GM18951 (cell line): ENCODE results near the gene EIF5AL1.

Source experiments
- POLR2A ChIP-seq: IDR thresholded peaks from 4 replicates; pipeline ENCODE4 v1.6.1; 2011; ENCODE audit warnings: mild to moderate bottlenecking; ENCODE audit not compliant: insufficient read length, insufficient read depth; ENCODE audit errors: extremely low read depth
- in situ Hi-C: fragments of 300-500 bp; cut with MboI; formaldehyde crosslinking; loops from one replicate; pipeline ENCODE4 v1.12.0; 2022; ENCODE audit warnings: low sequenced_read_pairs, mixed read lengths, inconsistent platforms; ENCODE audit not compliant: unreplicated experiment

EIF5AL1 gene

DNA sequence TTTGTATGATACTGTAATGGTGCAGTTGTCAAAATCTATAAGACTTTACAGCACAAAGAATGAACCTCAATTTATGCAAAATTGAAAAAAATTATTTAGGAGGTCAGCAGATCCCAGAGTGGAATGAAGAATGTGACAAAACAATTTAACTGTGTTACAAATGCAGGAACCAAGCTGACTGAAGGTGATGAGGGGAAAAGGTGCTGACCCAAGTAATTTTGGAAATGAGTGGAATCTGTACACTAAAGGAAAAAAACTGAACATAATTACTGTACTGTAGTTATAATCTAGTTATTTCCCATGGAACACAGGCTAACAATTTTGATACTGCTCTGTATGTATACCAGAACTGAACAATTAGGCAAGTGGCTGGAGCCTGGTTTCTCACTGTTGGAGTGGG is 35.7 kb upstream of the EIF5AL1 start:
- in situ Hi-C loops, result no loop called here

GRCh38 chr10:79477456-79477855 is 34.9 kb upstream of the EIF5AL1 start:
- TF ChIP-seq POLR2A, result no peak
- in situ Hi-C loops, result no loop called here

More for the DNA sequence above, 35.7 kb upstream of the EIF5AL1 start:
- TF ChIP-seq POLR2A, result no peak

DNA sequence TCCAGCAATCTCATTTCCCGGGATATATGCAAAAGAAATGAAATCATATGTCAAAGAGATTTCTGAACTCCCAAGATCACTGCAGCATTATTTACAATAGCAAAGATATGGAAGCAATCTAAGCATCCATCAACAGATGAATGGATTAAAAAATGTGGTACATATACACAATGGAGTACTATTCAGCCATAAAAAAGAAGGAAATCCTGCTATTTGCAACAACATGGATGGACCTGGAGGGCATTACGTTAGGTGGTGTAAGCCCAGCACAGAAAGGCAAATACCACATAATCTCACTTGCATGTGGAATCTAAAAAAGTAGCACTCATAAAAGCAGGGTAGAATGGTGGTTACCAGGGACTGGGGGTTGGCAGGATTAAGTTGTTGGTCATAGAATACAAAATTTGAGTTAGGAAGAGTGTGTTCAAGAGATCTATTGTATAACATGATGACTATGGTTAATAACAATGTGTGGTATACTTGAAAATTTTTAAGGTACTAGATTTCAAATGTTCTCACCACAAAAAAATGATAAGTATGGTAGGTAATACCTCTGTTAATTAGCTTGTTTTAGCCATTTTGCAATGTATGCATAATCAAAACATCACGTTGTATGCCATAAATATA is 32.9 kb upstream of the EIF5AL1 start:
- in situ Hi-C loops, result no loop called here
- no peak for TF ChIP-seq POLR2A

GRCh38 chr10:79482304-79482703 is 30.0 kb upstream of the EIF5AL1 start:
- in situ Hi-C loops, result no loop called here
- no peak for TF ChIP-seq POLR2A

GRCh38 chr10:79482741-79483140 is 29.6 kb upstream of the EIF5AL1 start:
- in situ Hi-C loops, result no loop called here
- TF ChIP-seq POLR2A, result no peak

DNA sequence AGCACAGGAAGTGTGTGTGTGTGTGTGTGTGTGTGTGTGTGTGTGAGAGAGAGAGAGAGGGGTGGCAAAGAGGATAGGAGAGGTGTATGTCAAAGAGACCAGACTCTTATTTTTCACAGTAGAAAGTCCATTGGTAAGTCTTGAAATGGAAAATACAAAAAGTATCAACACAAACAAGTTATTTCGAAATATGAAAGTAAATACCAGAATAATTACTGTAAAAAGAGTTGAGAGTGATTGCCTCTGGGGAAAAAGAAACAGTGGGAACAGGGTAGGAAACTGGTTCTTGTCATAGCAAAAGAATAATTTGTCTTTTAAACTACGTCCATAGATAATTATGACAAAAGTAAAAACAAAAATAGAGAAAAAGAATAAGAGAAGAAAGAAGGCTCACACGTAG is 29.0 kb upstream of the EIF5AL1 start:
- TF ChIP-seq POLR2A, result no peak
- in situ Hi-C loops, result no loop called here

GRCh38 chr10:79483948-79484347 is 28.4 kb upstream of the EIF5AL1 start:
- in situ Hi-C loops, result no loop called here
- TF ChIP-seq POLR2A, result no peak

GRCh38 chr10:79484476-79484875 is 27.9 kb upstream of the EIF5AL1 start:
- TF ChIP-seq POLR2A, result no peak

DNA sequence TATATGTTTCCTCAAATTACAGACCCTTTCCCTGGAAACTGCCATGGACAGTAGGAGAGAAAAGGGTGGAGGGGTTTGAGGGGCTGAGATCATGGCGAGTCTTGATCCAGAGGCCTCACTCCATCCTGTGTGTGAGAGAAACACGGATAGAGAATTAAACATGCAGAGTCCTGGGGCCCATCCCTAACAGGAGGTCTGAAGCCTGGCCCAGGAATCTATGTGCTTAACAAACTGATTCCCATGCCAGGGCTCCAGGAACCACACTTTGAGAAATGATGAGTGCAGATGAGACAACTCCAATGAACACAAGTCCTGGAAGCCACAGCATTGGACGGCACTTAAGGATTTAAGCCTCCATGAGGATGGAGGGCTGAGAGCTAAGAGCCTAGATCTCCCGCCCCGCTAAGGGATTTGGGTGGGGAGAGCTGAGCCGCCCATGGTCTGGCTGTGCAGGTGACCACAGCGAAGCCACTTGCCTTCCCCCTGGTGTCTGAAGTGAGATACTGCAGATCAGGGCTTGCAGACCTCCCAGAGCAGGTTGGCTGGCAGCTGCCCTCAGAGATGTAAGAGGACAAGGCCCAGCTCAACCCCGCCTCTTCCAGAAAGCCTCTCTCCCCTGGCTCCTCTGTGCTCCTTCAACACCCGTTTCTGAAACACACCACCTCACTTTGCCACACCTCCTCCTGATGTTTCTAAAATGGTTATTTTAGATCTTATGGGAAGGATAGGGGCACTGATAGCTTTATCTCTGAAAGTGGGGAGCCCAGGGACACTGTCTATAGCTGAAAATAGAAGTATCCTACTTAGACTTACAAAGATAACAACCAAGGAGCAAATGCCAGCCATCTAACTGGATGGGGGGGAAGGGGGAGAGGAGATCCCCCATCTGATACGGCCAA is 24.8 kb upstream of the EIF5AL1 start:
- in situ Hi-C loops, result no loop called here
- no peak for TF ChIP-seq POLR2A

More at GRCh38 chr10:79484476-79484875, 27.9 kb upstream of the EIF5AL1 start:
- in situ Hi-C loops, result no loop called here

DNA sequence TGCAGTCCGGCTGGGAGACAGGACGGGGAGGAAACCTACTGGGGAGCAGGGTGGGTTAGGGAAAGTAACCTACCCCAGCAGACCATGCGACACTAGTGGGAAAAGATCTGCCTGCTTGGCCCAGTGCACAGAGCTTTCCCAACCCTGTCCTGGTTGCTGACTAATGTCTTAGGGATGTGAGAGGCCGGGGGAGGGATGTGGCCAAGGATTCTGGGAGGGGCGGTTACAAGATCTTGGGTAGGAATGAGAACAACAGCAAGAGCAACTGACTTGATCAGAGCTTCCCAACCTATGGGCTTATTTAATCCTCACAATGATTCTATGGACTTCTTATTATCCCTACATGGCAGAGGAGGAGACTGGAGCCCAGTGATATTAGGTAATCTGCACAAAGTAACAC is 24.0 kb upstream of the EIF5AL1 start:
- in situ Hi-C loops, result no loop called here

GRCh38 chr10:79488870-79489269 is 23.5 kb upstream of the EIF5AL1 start:
- in situ Hi-C loops, result no loop called here

More for the DNA sequence above, 24.0 kb upstream of the EIF5AL1 start:
- no peak for TF ChIP-seq POLR2A

DNA sequence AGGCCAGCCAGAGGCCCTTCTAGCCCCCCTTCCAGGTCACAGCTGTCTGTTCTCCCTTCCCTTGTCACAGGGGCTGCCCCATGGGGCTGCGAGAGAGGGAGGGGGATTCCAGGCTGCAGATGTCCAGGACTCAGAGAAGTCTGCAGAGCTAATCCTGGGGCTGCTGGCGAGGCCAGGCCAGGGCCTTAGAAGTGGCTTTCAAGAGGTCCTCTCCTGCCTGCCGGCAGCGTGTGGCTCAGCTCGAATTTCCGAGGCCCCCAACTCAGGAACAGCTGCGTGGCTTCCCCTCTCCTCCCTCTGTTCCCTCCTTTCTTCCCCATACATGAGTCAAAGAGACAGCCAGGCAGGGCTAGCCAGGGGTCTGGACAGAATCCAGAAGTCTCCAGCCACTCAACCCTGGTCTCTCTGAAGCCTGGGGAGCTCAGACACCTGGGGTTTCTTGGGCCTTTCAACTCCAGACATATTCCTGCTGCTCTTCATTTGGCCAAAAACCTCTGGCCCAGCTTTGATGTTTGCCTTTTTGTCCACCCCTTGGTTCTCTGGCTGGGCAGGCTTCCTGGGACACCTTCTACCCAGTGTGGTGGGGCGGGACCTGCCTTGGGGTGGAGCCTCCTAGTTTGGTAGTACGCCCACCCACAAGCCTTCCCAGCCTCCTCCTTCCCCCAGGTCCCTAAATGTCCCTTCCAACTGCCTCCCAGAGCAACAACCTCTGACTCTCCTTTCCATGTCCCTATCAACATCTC is 21.8 kb upstream of the EIF5AL1 start:
- no peak for TF ChIP-seq POLR2A
- in situ Hi-C loops, result no loop called here

More at GRCh38 chr10:79488870-79489269, 23.5 kb upstream of the EIF5AL1 start:
- TF ChIP-seq POLR2A, result no peak

- in situ Hi-C loops, result no loop called here
- TF ChIP-seq POLR2A, result no peak
Observed at GRCh38 chr10:79491143-79491835, 21.0 kb upstream of the EIF5AL1 start.
